ENCODE results near the gene FGF21. TPM values are rescaled to one million over a fixed set of nuclear protein-coding genes. Genes with fewer than 3 reads are reported as not detected.

The FGF21 gene
- total and polyA plus RNA-seq, 2 donors (not counting 3 experiments of a cell fraction or from before 2014, with no cell fraction given) = not detected

DNA sequence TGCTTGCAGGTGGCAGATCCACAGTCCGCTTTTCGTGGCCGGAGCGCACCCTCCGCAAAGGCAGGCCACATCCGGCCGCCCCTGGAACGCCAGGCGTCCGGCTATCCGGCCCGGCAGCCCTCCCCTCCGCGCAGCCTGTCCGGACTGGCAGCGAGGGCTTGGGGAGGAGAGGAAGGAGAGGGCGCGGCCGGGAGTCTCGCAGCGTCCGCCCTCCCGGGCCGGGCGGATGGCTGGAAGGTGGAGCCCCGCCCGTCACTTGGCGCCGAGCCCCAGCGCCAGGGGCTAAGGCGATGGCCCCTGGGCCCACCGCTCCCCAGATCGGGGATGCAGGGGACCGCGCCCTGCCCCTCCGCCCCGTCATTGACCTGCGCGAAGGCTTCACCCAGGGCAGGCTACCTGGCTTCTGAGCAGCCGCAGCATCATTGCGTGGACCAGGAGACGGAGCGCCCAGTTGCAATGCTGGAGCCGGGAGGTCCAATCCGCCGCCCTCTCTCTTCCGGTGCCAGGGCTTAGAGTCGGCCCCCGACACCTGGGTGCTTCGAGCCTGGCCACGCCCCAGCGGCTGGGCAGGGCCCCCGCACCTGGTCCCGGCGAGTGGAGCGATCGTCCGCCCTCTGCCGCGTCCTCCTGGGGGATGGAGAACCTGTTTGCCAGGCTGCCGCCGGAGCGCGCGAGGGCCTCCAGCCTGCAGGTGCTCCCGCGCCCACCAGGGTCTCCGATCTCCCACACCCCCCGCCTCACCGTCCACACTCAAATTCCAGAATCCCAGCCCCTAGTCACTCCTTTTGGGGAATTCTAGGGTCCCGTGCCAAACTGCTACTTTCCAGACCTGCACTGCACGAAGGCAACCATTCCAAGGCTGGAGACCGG is 2.6 kb upstream of the FGF21 start, which contains the start of gene FUT1:
TSS of gene FUT1 (minus strand) at position 146 of the 870 bp plus-strand sequence. CDS start 1,360 bp downstream, outside the sequence.
- POLR2A ChIA-PET = no interaction called here
- intact Hi-C loops (cut with micrococcal nuclease) = loop anchor here (1.0 kb wide), 1 partner anchor 8 kb away; no protein-coding TSS in a partner anchor
- CTCF ChIA-PET = interaction anchor here (1.6 kb wide), 2 partner anchors 14 to 77 kb away, joined by 6 to 12 read pairs; no protein-coding TSS in a partner anchor

GRCh38 chr19:48755787-48756186 is 463 bp downstream of the FGF21 start:
- TF ChIP-seq CTCF (IDR thresholded peaks at IDR 0.05; ENCODE audit: extremely low read depth in 1 of 2, insufficient read depth in 1 of 2, low read depth in 1 of 2, low read length in 2 of 2) = no peak
- no peak for TF ChIP-seq GATA2 (IDR thresholded peaks at IDR 0.05; ENCODE audit: insufficient read depth, insufficient read length, low read depth, low read length)
- no peak for TF ChIP-seq JUN (IDR thresholded peaks at IDR 0.05; ENCODE audit: borderline replicate concordance, insufficient read depth, insufficient read length, low read depth)
- TF ChIP-seq MYC (IDR thresholded peaks at IDR 0.05; ENCODE audit: low read depth, low read length) = no peak
- TF ChIP-seq POLR2AphosphoS5 (IDR thresholded peaks at IDR 0.05; ENCODE audit: insufficient read depth, low read depth, low read length) = no peak
- no peak for TF ChIP-seq POLR2A (IDR thresholded peaks at IDR 0.05; ENCODE audit: low read depth, low read length)
- TF ChIP-seq, protein P1, sequence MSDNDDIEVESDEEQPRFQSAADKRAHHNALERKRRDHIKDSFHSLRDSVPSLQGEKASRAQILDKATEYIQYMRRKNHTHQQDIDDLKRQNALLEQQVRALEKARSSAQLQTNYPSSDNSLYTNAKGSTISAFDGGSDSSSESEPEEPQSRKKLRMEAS (IDR thresholded peaks at IDR 0.05; ENCODE audit: insufficient read depth, insufficient read length) = no peak
- TF ChIP-seq EZH2 (IDR thresholded peaks at IDR 0.05; ENCODE audit: borderline replicate concordance, low read depth, low read length, severe bottlenecking) = no peak
- TF ChIP-seq FOS (IDR thresholded peaks at IDR 0.05; ENCODE audit: borderline replicate concordance, insufficient read depth, low read length) = no peak
- Histone ChIP-seq H3K4me2 (ENCODE audit: insufficient read depth, low read length) (no peak overlapping the region), H3K9me1 (replicated peaks; ENCODE audit: control insufficient read depth, extremely low read depth, insufficient read depth, low read length) (no peaks in the 10 kb centered on the region), H3K27ac (ENCODE audit: insufficient read depth, low read depth, low read length) (no peak overlapping the region), H3K27me3 (ENCODE audit: control insufficient read depth in 2 of 2, insufficient read depth in 2 of 2, low read length in 2 of 2) (no peaks in the 10 kb centered on the region), H2AFZ (ENCODE audit: low read depth, low read length) (no peak overlapping the region), H4K20me1 (replicated peaks; ENCODE audit: control insufficient read depth, extremely low read depth, insufficient read depth, low read length) (no peaks in the 10 kb centered on the region), H3K4me3 (replicated peaks in 1 of 3; ENCODE audit: insufficient read depth in 1 of 3, low read depth in 1 of 3, low read length in 3 of 3) (no peak overlapping the region), H3K9ac (replicated peaks; ENCODE audit: extremely low read depth, insufficient read depth, low read length) (no peak overlapping the region), H3K4me1 (ENCODE audit: control insufficient read depth, extremely low read depth, insufficient read depth, low read length) (peaks cover 16% of the 10 kb centered on the region), H3K79me2 (ENCODE audit: control insufficient read depth, insufficient read depth, low read length) (peaks cover 11% of the 10 kb centered on the region), H3K36me3 (ENCODE audit: control insufficient read depth in 2 of 2, extremely low read depth in 1 of 2, insufficient read depth in 2 of 2, low read length in 2 of 2) (no peaks in the 10 kb centered on the region), H3K9me3 (replicated peaks; ENCODE audit: control insufficient read depth, insufficient read depth, low read length) (no peaks in the 10 kb centered on the region)
- ChIA-PET CTCF (no interaction called here), POLR2A (no interaction called here)
- intact Hi-C loops (cut with micrococcal nuclease) = no loop called here
- no peak for DNase-seq (ENCODE audit: low read depth, low spot score)
- dilution Hi-C loops (cut with MboI; ENCODE audit: extremely low pct_ligation_motif_present, low sequenced_read_pairs) = no loop called here
- no TSS peak for BruUV-seq (replicated peaks)
- no peak for FAIRE-seq

More for the DNA sequence above, 2.6 kb upstream of the FGF21 start, which contains the start of gene FUT1:
- FAIRE-seq (peak; percentile 68), DNase-seq (ENCODE audit: low read depth, low spot score) (no peak)
- Histone ChIP-seq H3K4me3 (replicated peaks in 1 of 3; ENCODE audit: insufficient read depth in 1 of 3, low read depth in 1 of 3, low read length in 3 of 3) (peak within 1 kb of the TSS; percentile 56 to 81 (median 65)), H3K9me1 (replicated peaks; ENCODE audit: control insufficient read depth, extremely low read depth, insufficient read depth, low read length) (no peaks in the 10 kb centered on the region), H3K27me3 (ENCODE audit: control insufficient read depth in 2 of 2, insufficient read depth in 2 of 2, low read length in 2 of 2) (no peaks in the 10 kb centered on the region), H3K36me3 (ENCODE audit: control insufficient read depth in 2 of 2, extremely low read depth in 1 of 2, insufficient read depth in 2 of 2, low read length in 2 of 2) (peaks cover 0 to 3% of the 10 kb centered on the region in 2 experiments), H4K20me1 (replicated peaks; ENCODE audit: control insufficient read depth, extremely low read depth, insufficient read depth, low read length) (no peaks in the 10 kb centered on the region), H3K9ac (replicated peaks; ENCODE audit: extremely low read depth, insufficient read depth, low read length) (peak within 1 kb of the TSS; percentile 60), H2AFZ (ENCODE audit: low read depth, low read length) (peak within 1 kb of the TSS; percentile 96), H3K9me3 (replicated peaks; ENCODE audit: control insufficient read depth, insufficient read depth, low read length) (no peaks in the 10 kb centered on the region), H3K4me2 (ENCODE audit: insufficient read depth, low read length) (peak within 1 kb of the TSS; percentile 90), H3K4me1 (ENCODE audit: control insufficient read depth, extremely low read depth, insufficient read depth, low read length) (peaks cover 11% of the 10 kb centered on the region), H3K27ac (ENCODE audit: insufficient read depth, low read depth, low read length) (peak within 1 kb of the TSS; percentile 5), H3K79me2 (ENCODE audit: control insufficient read depth, insufficient read depth, low read length) (peaks cover 23% of the 10 kb centered on the region)
- BruUV-seq (replicated peaks) = no TSS peak
- dilution Hi-C loops (cut with MboI; ENCODE audit: extremely low pct_ligation_motif_present, low sequenced_read_pairs) = no loop called here
- no peak for TF ChIP-seq FOS (IDR thresholded peaks at IDR 0.05; ENCODE audit: borderline replicate concordance, insufficient read depth, low read length)
- peak; percentile 81 for TF ChIP-seq POLR2A (IDR thresholded peaks at IDR 0.05; ENCODE audit: low read depth, low read length)
- TF ChIP-seq MYC (IDR thresholded peaks at IDR 0.05; ENCODE audit: low read depth, low read length) = no peak
- peak; percentile 95 for TF ChIP-seq POLR2AphosphoS5 (IDR thresholded peaks at IDR 0.05; ENCODE audit: insufficient read depth, low read depth, low read length)
